Fibroblast of lung (primary cell): Measurements from ENCODE around the gene TBC1D22A. TPM values are rescaled to one million over a fixed set of nuclear protein-coding genes. Genes with fewer than 3 reads are reported as not detected.

Experiments
- DNase-seq, 2 donors: peaks; one replicate each; pipeline versions ENCODE4 v3.0.0 to v3.0.0-alpha.2; 2010; ENCODE audit warnings: low read depth in 2 of 2
- H2AFZ ChIP-seq: 2 replicates; pipeline ENCODE4 v1.5.1; 2012; ENCODE audit warnings: low read length, control low read depth, inconsistent platforms
- H3K27ac ChIP-seq: 2 replicates; pipeline ENCODE4 v1.5.1; 2011; ENCODE audit warnings: low read length, control low read depth; ENCODE audit not compliant: insufficient read depth
- H3K27me3 ChIP-seq: 2 replicates; pipeline ENCODE4 v1.5.1; 2011; ENCODE audit warnings: mild to moderate bottlenecking, low read length; ENCODE audit not compliant: control insufficient read depth, insufficient read depth
- H3K36me3 ChIP-seq: 2 replicates; pipeline ENCODE4 v1.5.1; 2011; ENCODE audit warnings: low read length; ENCODE audit not compliant: control insufficient read depth, insufficient read depth
- H3K4me1 ChIP-seq: 2 replicates; pipeline ENCODE4 v1.5.1; 2011; ENCODE audit warnings: low read length; ENCODE audit not compliant: control insufficient read depth, insufficient read depth; ENCODE audit errors: extremely low read depth
- H3K4me2 ChIP-seq: 2 replicates; pipeline ENCODE4 v1.5.1; 2011; ENCODE audit warnings: low read length, control low read depth; ENCODE audit not compliant: insufficient read depth; ENCODE audit errors: extremely low read depth
- H3K4me3 ChIP-seq, 4 experiments: fragments of 200-600 bp in 1 of 4; sonication (generic) in 1 of 4; replicated peaks in 1 of 4; 2 replicates each; pipeline ENCODE4 v1.5.1; 2011 to 2016; ENCODE audit warnings: low read length in 4 of 4, low read depth in 3 of 4, mild to moderate bottlenecking in 3 of 4, control low read depth in 2 of 4, inconsistent platforms in 1 of 4, mixed read lengths in 1 of 4; ENCODE audit not compliant: insufficient read depth in 1 of 4; ENCODE audit errors: control extremely low read depth in 1 of 4
- H3K79me2 ChIP-seq: 2 replicates; pipeline ENCODE4 v1.5.1; 2012; ENCODE audit warnings: mild to moderate bottlenecking, low read length, inconsistent platforms; ENCODE audit not compliant: control insufficient read depth, insufficient read depth
- H3K9ac ChIP-seq: 2 replicates; pipeline ENCODE4 v1.5.1; 2011; ENCODE audit warnings: mild to moderate bottlenecking, low read length, control low read depth; ENCODE audit not compliant: insufficient read depth
- H3K9me3 ChIP-seq: 2 replicates; pipeline ENCODE4 v1.5.1; 2012; ENCODE audit warnings: low read depth, low read length; ENCODE audit not compliant: control insufficient read depth, insufficient read depth
- H4K20me1 ChIP-seq: 2 replicates; pipeline ENCODE4 v1.5.1; 2011; ENCODE audit warnings: low read length; ENCODE audit not compliant: control insufficient read depth, insufficient read depth; ENCODE audit errors: extremely low read depth
- EZH2 ChIP-seq: IDR thresholded peaks from 2 replicates; pipeline ENCODE4 v1.5.1; 2012; ENCODE audit warnings: low read length, control low read depth, mild to moderate bottlenecking; ENCODE audit errors: missing control alignments
- polyA plus RNA-seq, 2 donors: library from polyadenylated mRNA; depleted of rRNA in 1 of 2; stranded (reverse) in 1 of 2; unstranded in 1 of 2; fragments of >200 nt; gene quantifications; 2 replicates each; pipeline ENCODE4 v1.2.1, GENCODE V29; 2011 to 2012; ENCODE audit warnings: missing spikeins in 1 of 2
- total RNA-seq: library from RNA; depleted of rRNA; stranded (reverse); fragments of >200 nt; gene quantifications from 2 replicates; pipeline ENCODE4 v1.2.1, GENCODE V29; 2014
- TF ChIP-seq, protein P1 (sequence below), 2 donors: IDR thresholded peaks in 1 of 2; conservative IDR thresholded peaks in 1 of 2; 1 replicate in 1 of 2; 2 replicates in 1 of 2; pipeline ENCODE4 v1.5.1; 2011 to 2012; ENCODE audit warnings: low read length in 2 of 2, control low read depth in 1 of 2, inconsistent platforms in 1 of 2, low read depth in 1 of 2, mild to moderate bottlenecking in 1 of 2

The TBC1D22A gene
- total and polyA plus RNA-seq, 2 donors (not counting 1 experiment from before 2014, with no cell fraction given) = 11.6 to 17.6 TPM

DNA sequence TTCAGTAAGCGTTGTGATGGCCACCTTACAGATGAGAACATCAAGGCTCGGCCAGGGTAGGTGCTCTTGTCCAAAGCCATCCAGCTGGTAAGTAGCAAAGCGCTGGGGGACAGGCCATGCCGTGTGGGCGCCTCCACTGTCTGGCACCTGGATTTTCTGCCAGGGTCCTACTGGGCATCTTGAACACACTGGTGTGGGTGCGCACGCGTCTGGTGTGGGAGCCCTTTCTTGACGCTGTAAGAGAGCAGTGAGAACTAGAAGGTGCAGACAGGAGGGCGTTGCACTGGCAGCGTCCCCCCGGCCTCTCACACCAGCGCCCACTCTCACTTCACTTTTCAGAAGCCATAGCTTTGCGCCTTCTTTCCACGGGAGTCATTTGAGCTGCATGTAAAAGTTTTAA is 296.6 kb downstream of the TBC1D22A start:
- no peaks in the 10 kb centered on the region for H3K27me3 ChIP-seq
- no peak overlapping the region for H3K4me2 ChIP-seq
- H3K36me3 ChIP-seq = no peaks in the 10 kb centered on the region
- no peak overlapping the region for H3K9ac ChIP-seq
- H2AFZ ChIP-seq = no peak overlapping the region
- H3K4me3 ChIP-seq = no peak overlapping the region
- H3K79me2 ChIP-seq = no peaks in the 10 kb centered on the region
- H3K9me3 ChIP-seq = no peaks in the 10 kb centered on the region
- no peaks in the 10 kb centered on the region for H3K4me1 ChIP-seq
- H4K20me1 ChIP-seq = no peaks in the 10 kb centered on the region
- no peak for DNase-seq
- no peak overlapping the region for H3K27ac ChIP-seq
- TF ChIP-seq EZH2 = no peak
- TF ChIP-seq, protein P1, sequence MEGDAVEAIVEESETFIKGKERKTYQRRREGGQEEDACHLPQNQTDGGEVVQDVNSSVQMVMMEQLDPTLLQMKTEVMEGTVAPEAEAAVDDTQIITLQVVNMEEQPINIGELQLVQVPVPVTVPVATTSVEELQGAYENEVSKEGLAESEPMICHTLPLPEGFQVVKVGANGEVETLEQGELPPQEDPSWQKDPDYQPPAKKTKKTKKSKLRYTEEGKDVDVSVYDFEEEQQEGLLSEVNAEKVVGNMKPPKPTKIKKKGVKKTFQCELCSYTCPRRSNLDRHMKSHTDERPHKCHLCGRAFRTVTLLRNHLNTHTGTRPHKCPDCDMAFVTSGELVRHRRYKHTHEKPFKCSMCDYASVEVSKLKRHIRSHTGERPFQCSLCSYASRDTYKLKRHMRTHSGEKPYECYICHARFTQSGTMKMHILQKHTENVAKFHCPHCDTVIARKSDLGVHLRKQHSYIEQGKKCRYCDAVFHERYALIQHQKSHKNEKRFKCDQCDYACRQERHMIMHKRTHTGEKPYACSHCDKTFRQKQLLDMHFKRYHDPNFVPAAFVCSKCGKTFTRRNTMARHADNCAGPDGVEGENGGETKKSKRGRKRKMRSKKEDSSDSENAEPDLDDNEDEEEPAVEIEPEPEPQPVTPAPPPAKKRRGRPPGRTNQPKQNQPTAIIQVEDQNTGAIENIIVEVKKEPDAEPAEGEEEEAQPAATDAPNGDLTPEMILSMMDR (conservative IDR thresholded peaks at IDR 0.05 in 1 of 2, IDR thresholded peaks at IDR 0.05 in 1 of 2; ENCODE audit: low read depth in 1 of 2, low read length in 2 of 2) = no peak

DNA sequence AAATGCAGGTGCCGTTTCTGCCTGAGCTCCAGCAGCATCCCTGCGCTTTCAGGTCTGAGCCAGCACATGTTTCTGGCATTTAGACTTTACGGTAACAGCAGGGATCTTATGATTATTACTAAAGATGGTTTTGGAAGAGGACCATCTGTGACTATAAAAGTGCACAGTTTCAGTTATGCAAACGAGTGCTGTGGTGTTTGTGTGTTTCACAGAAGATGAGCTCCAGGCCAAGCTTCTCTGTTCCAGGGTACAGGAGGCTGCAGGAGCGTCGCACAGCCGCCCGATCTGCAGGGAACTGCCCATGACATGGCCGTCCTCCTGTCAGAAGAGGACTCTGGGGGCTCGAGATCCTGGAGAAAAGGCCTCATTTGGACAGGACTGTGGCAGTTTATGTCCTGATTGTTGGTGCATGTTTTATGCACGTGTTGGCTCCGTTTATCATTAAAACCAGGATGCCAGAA is 297.3 kb downstream of the TBC1D22A start:
- Histone ChIP-seq H3K27me3 (no peaks in the 10 kb centered on the region), H3K27ac (no peak overlapping the region), H3K9ac (no peak overlapping the region), H4K20me1 (no peaks in the 10 kb centered on the region), H3K4me2 (no peak overlapping the region), H3K79me2 (no peaks in the 10 kb centered on the region), H3K36me3 (no peaks in the 10 kb centered on the region), H3K4me1 (no peaks in the 10 kb centered on the region), H2AFZ (no peak overlapping the region), H3K4me3 (no peak overlapping the region), H3K9me3 (no peaks in the 10 kb centered on the region)
- peak in 1 of 2 donors; percentile 9 for DNase-seq
- TF ChIP-seq, protein P1 (conservative IDR thresholded peaks at IDR 0.05 in 1 of 2, IDR thresholded peaks at IDR 0.05 in 1 of 2; ENCODE audit: low read depth in 1 of 2, low read length in 2 of 2) = no peak
- TF ChIP-seq EZH2 = no peak

DNA sequence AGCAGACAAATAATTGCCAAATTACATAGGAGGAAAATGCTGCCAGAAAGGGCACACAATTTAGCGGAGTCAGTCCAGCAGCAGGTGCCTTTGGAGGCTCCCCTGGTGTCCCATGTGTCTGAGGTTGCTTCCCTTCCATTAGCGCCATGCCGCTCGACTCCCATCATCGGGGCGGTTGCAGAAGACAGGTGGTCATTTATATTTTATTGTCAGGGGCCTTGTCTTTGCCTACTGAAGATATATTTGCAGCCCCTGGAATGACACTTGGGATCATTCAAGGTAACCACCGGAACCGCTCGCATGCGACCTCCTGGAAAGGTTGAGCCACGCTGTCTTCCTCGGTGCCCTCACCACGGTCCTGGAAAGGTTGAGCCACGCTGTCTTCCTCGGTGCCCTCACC is 298.3 kb downstream of the TBC1D22A start:
- Histone ChIP-seq H3K79me2 (no peaks in the 10 kb centered on the region), H2AFZ (no peak overlapping the region), H3K27me3 (no peaks in the 10 kb centered on the region), H4K20me1 (no peaks in the 10 kb centered on the region), H3K4me2 (no peak overlapping the region), H3K36me3 (no peaks in the 10 kb centered on the region), H3K4me1 (no peaks in the 10 kb centered on the region), H3K9me3 (no peaks in the 10 kb centered on the region), H3K27ac (no peak overlapping the region), H3K4me3 (no peak overlapping the region), H3K9ac (no peak overlapping the region)
- TF ChIP-seq EZH2 = no peak
- TF ChIP-seq, protein P1 (conservative IDR thresholded peaks at IDR 0.05 in 1 of 2, IDR thresholded peaks at IDR 0.05 in 1 of 2; ENCODE audit: low read depth in 1 of 2, low read length in 2 of 2) = no peak
- DNase-seq = no peak
